ENCODE data around the gene FANCC. TPM values are rescaled to one million over a fixed set of nuclear protein-coding genes. Genes with fewer than 3 reads are reported as not detected.

Gene FANCC
- total RNA-seq, 4 donors from 2014 or later, result 13.8 to 32.2 (median 21.4) TPM

GRCh38 chr9:95108777-95109176, 208.7 kb downstream of the FANCC start:
- Histone ChIP-seq H3K4me3 (no peak overlapping the region), H3K27me3 (no peaks in the 10 kb centered on the region), H3K27ac (no peak overlapping the region), H3K4me1 (peaks cover 0 to 2% (median 0%) of the 10 kb centered on the region in 4 donors), H3K36me3 (peaks cover 0 to 32% (median 0%) of the 10 kb centered on the region in 3 donors), H3K9me3 (no peaks in the 10 kb centered on the region)
- no peak for DNase-seq
- no peak for TF ChIP-seq CTCF (IDR thresholded peaks at IDR 0.05)
- TF ChIP-seq POLR2A (IDR thresholded peaks at IDR 0.05), result no peak

- no peak overlapping the region for H3K27ac ChIP-seq
- H3K4me3 ChIP-seq, result no peak overlapping the region
- peaks cover 0 to 10% (median 0%) of the 10 kb centered on the region in 4 donors for H3K4me1 ChIP-seq
- H3K9me3 ChIP-seq, result no peaks in the 10 kb centered on the region
- no peak for TF ChIP-seq CTCF (IDR thresholded peaks at IDR 0.05)
- no peak for TF ChIP-seq POLR2A (IDR thresholded peaks at IDR 0.05)
- DNase-seq, result no peak
- H3K27me3 ChIP-seq, result no peaks in the 10 kb centered on the region
- H3K36me3 ChIP-seq, result peaks cover 0 to 31% (median 0%) of the 10 kb centered on the region in 3 donors
Measured at GRCh38 chr9:95107976-95108375, 209.5 kb downstream of the FANCC start.

GRCh38 chr9:95107001-95107749, 210.3 kb downstream of the FANCC start:
- Histone ChIP-seq H3K27ac (peak overlapping the region in 2 of 4 donors; percentile 3 to 36), H3K4me3 (no peak overlapping the region), H3K9me3 (no peaks in the 10 kb centered on the region), H3K4me1 (peaks cover 0 to 16% (median 0%) of the 10 kb centered on the region in 4 donors), H3K27me3 (no peaks in the 10 kb centered on the region), H3K36me3 (peaks cover 0 to 27% (median 0%) of the 10 kb centered on the region in 3 donors)
- peak; percentile 25 to 36 (median 28) for DNase-seq
- TF ChIP-seq POLR2A (IDR thresholded peaks at IDR 0.05), result no peak
- no peak for TF ChIP-seq CTCF (IDR thresholded peaks at IDR 0.05)

- DNase-seq, result peak in 1 of 3 donors; percentile 33
- Histone ChIP-seq H3K36me3 (peaks cover 0 to 19% (median 0%) of the 10 kb centered on the region in 3 donors), H3K27me3 (no peaks in the 10 kb centered on the region), H3K27ac (peak overlapping the region in 1 of 4 donors; percentile 25), H3K9me3 (no peaks in the 10 kb centered on the region), H3K4me1 (peaks cover 0 to 16% (median 0%) of the 10 kb centered on the region in 4 donors), H3K4me3 (no peak overlapping the region)
- TF ChIP-seq CTCF (IDR thresholded peaks at IDR 0.05), result no peak
- no peak for TF ChIP-seq POLR2A (IDR thresholded peaks at IDR 0.05)
Measured at GRCh38 chr9:95105519-95106287, 211.8 kb downstream of the FANCC start.

GRCh38 chr9:95104980-95105379, 212.5 kb downstream of the FANCC start:
- peaks cover 0 to 21% (median 0%) of the 10 kb centered on the region in 3 donors for H3K36me3 ChIP-seq
- no peak for TF ChIP-seq CTCF (IDR thresholded peaks at IDR 0.05)
- no peak for TF ChIP-seq POLR2A (IDR thresholded peaks at IDR 0.05)
- H3K27me3 ChIP-seq, result no peaks in the 10 kb centered on the region
- H3K27ac ChIP-seq, result peak overlapping the region in 1 of 4 donors; percentile 25
- peaks cover 0 to 16% (median 0%) of the 10 kb centered on the region in 4 donors for H3K4me1 ChIP-seq
- no peak overlapping the region for H3K4me3 ChIP-seq
- DNase-seq, result peak in 1 of 3 donors; percentile 41
- no peaks in the 10 kb centered on the region for H3K9me3 ChIP-seq
